Measurements from ENCODE around the gene ZIC4. TPM values are rescaled to one million over a fixed set of nuclear protein-coding genes. Genes with fewer than 3 reads are reported as not detected.

Gene ZIC4
- total and polyA plus RNA-seq, 2 of the 4 experiments (the other 2 are of a cell fraction), result not detected

DNA sequence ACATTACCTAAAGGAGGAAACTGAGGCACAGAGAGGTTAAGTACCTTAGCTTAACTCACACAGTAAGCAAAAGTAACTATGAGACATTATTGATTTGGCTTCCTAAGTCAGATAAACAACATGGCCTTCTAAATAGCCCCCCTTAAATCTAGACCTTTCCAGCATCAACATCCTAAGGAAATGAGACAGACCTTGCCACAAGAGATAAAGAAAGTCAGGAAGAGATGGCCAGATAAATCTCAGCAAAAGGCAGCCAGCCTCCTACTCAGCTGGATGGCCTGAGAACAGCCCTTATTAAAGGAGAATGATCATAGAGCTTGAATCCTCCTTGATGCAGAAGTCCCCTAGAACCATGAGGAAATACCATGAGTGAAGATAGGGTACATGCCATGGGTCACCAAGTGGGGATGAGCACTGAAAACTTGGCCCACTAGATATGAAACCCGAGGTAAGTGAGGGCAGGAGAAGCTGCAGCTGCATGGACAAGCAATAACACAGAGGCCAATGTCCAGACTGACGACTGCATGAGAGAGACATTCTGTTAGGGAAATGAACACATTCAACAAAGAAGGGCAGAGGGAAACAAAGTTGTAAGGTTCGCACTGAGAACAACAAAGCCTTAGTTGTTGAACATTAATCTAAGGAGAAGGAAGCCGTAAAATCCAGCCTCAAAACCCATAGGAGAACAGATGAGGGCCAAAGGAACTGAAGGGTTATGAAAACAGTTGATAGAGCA, 69.6 kb downstream of the ZIC4 start:
- H4K20me1 ChIP-seq (ENCODE audit: insufficient read depth, low read length), result no peaks in the 10 kb centered on the region
- DNase-seq (no peak), ATAC-seq (ENCODE audit: low read depth) (no peak)
- no peak overlapping the region for H2AFZ ChIP-seq (replicated peaks; ENCODE audit: low read length, poor library complexity)
- in situ Hi-C loops (cut with MboI; ENCODE audit: low sequenced_read_pairs), result no loop called here
- H3K79me1 ChIP-seq (ENCODE audit: low read depth in 1 of 2, low read length in 2 of 2), result no peaks in the 10 kb centered on the region
- peaks cover 7% of the 10 kb centered on the region for H3K27me3 ChIP-seq (ENCODE audit: control insufficient read depth, insufficient read depth, low read length)
- H2BK120ac ChIP-seq (ENCODE audit: low read depth, low read length), result no peak overlapping the region
- H2AK9ac ChIP-seq (replicated peaks; ENCODE audit: low read depth, low read length, poor library complexity), result no peak overlapping the region
- no peaks in the 10 kb centered on the region for H3K4me1 ChIP-seq (ENCODE audit: control insufficient read depth, insufficient read depth, low read length)
- no peak overlapping the region for H2BK20ac ChIP-seq (ENCODE audit: low read depth, low read length)
- ChIA-PET POLR2A (ENCODE audit: unreplicated experiment) (no interaction called here), CTCF (no interaction called here)
- no peak overlapping the region for H3K4ac ChIP-seq (ENCODE audit: low read depth, low read length)
- no CpG with 5 or more reads among the region's 4 CpGs for WGBS, 2 experiments (ENCODE audit: extremely low coverage in 2 of 2, insufficient read length in 1 of 2)
- H3K18ac ChIP-seq (ENCODE audit: low read depth, low read length), result no peak overlapping the region
- H4K8ac ChIP-seq (ENCODE audit: low read depth in 2 of 2, low read length in 2 of 2), result no peak overlapping the region
- H2AK5ac ChIP-seq (ENCODE audit: low read depth, low read length), result no peak overlapping the region
- H3K14ac ChIP-seq (replicated peaks; ENCODE audit: low read depth, low read length), result no peak overlapping the region
- H4K91ac ChIP-seq (ENCODE audit: insufficient read depth, low read depth, low read length), result no peak overlapping the region
- no peak overlapping the region for H3K4me3 ChIP-seq (ENCODE audit: insufficient read depth, low read depth, low read length)
- no peak overlapping the region for H3K27ac ChIP-seq (ENCODE audit: insufficient read depth, low read length)
- H3K9ac ChIP-seq (ENCODE audit: low read depth, low read length), result no peak overlapping the region
- intact Hi-C loops (cut with micrococcal nuclease), result no loop called here
- dilution Hi-C loops (cut with HindIII; ENCODE audit: low sequenced_read_pairs, unreplicated experiment), result no loop called here
- BruUV-seq (replicated peaks), result no TSS peak
- no peaks in the 10 kb centered on the region for H3K36me3 ChIP-seq (ENCODE audit: control insufficient read depth, insufficient read depth, low read length)
- no peaks in the 10 kb centered on the region for H3K9me3 ChIP-seq (ENCODE audit: control insufficient read depth, insufficient read depth, low read length)
- no peak overlapping the region for H3K23ac ChIP-seq (ENCODE audit: low read depth, low read length)
- H2BK5ac ChIP-seq (ENCODE audit: low read depth, low read length, poor library complexity, severe bottlenecking), result no peak overlapping the region
- H4K5ac ChIP-seq (ENCODE audit: low read depth, low read length), result no peak overlapping the region
- H3K56ac ChIP-seq (ENCODE audit: extremely low read depth, insufficient read depth, low read length), result no peak overlapping the region
- no peak overlapping the region for H3K4me2 ChIP-seq (ENCODE audit: low read depth, low read length)
- TF ChIP-seq MAZ (IDR thresholded peaks at IDR 0.05; ENCODE audit: borderline replicate concordance, low read depth, low read length) (no peak), MAFK (IDR thresholded peaks at IDR 0.05; ENCODE audit: low read depth, low read length) (no peak), RFX5 (IDR thresholded peaks at IDR 0.05; ENCODE audit: low read depth, low read length) (no peak), FOS (IDR thresholded peaks at IDR 0.05; ENCODE audit: low read depth, low read length) (no peak), POLR2A (IDR thresholded peaks at IDR 0.05; ENCODE audit: low read depth, low read length) (no peak), MXI1 (IDR thresholded peaks at IDR 0.05; ENCODE audit: borderline replicate concordance, low read depth, low read length) (no peak), RCOR1 (IDR thresholded peaks at IDR 0.05; ENCODE audit: insufficient replicate concordance, low read length) (no peak), NFE2L2 (IDR thresholded peaks at IDR 0.05; ENCODE audit: low read depth, low read length) (no peak), BHLHE40 (IDR thresholded peaks at IDR 0.05; ENCODE audit: low read depth, low read length) (no peak), CEBPB (IDR thresholded peaks at IDR 0.05; ENCODE audit: low read depth, low read length) (no peak)
- TF ChIP-seq, protein P1, sequence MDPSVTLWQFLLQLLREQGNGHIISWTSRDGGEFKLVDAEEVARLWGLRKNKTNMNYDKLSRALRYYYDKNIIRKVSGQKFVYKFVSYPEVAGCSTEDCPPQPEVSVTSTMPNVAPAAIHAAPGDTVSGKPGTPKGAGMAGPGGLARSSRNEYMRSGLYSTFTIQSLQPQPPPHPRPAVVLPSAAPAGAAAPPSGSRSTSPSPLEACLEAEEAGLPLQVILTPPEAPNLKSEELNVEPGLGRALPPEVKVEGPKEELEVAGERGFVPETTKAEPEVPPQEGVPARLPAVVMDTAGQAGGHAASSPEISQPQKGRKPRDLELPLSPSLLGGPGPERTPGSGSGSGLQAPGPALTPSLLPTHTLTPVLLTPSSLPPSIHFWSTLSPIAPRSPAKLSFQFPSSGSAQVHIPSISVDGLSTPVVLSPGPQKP (IDR thresholded peaks at IDR 0.05; ENCODE audit: borderline replicate concordance, low read depth, low read length), result no peak
- TF ChIP-seq, protein P2, sequence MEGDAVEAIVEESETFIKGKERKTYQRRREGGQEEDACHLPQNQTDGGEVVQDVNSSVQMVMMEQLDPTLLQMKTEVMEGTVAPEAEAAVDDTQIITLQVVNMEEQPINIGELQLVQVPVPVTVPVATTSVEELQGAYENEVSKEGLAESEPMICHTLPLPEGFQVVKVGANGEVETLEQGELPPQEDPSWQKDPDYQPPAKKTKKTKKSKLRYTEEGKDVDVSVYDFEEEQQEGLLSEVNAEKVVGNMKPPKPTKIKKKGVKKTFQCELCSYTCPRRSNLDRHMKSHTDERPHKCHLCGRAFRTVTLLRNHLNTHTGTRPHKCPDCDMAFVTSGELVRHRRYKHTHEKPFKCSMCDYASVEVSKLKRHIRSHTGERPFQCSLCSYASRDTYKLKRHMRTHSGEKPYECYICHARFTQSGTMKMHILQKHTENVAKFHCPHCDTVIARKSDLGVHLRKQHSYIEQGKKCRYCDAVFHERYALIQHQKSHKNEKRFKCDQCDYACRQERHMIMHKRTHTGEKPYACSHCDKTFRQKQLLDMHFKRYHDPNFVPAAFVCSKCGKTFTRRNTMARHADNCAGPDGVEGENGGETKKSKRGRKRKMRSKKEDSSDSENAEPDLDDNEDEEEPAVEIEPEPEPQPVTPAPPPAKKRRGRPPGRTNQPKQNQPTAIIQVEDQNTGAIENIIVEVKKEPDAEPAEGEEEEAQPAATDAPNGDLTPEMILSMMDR (conservative IDR thresholded peaks at IDR 0.05; ENCODE audit: low read depth, low read length), result no peak
- TF ChIP-seq, protein P3, sequence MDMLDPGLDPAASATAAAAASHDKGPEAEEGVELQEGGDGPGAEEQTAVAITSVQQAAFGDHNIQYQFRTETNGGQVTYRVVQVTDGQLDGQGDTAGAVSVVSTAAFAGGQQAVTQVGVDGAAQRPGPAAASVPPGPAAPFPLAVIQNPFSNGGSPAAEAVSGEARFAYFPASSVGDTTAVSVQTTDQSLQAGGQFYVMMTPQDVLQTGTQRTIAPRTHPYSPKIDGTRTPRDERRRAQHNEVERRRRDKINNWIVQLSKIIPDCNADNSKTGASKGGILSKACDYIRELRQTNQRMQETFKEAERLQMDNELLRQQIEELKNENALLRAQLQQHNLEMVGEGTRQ (IDR thresholded peaks at IDR 0.05; ENCODE audit: low read depth, low read length), result no peak
- no peak overlapping the region for H2BK15ac ChIP-seq (ENCODE audit: low read depth, low read length)
- no peaks in the 10 kb centered on the region for H3K9me1 ChIP-seq (ENCODE audit: insufficient read depth, low read length)
